Stimulated activated CD8-positive, alpha-beta memory T cell treated with anti-CD3 and anti-CD28 coated beads, Interleukin-7, amount 100 ng/mL, for 24 hours (primary cell): ENCODE data around the gene NOP53.

Experiments used
- DNase-seq: peaks from one replicate; pipeline ENCODE4 v3.0.0-alpha.2; 2020; ENCODE audit warnings: low read depth

Gene NOP53

GRCh38 chr19:47806435-47806834 lies 61.1 kb downstream of the NOP53 start:
- no peak for DNase-seq
